AG09309 (cell line): ENCODE results near the gene COX6B2.

ENCODE experiments used
- DNase-seq: peaks from one replicate; pipeline ENCODE4 v3.0.0-alpha.2; 2010; ENCODE audit warnings: low read depth
- H3K4me3 ChIP-seq: 2 replicates; pipeline ENCODE4 v1.5.1; 2011; ENCODE audit warnings: mild to moderate bottlenecking, low read depth, low read length, moderate library complexity; ENCODE audit not compliant: control insufficient read depth
- CTCF ChIP-seq: IDR thresholded peaks from 2 replicates; pipeline ENCODE4 v1.5.1; 2011; ENCODE audit warnings: mild to moderate bottlenecking, low read depth, low read length, inconsistent platforms; ENCODE audit not compliant: insufficient read depth, control insufficient read depth; ENCODE audit errors: missing control alignments

Gene COX6B2

DNA sequence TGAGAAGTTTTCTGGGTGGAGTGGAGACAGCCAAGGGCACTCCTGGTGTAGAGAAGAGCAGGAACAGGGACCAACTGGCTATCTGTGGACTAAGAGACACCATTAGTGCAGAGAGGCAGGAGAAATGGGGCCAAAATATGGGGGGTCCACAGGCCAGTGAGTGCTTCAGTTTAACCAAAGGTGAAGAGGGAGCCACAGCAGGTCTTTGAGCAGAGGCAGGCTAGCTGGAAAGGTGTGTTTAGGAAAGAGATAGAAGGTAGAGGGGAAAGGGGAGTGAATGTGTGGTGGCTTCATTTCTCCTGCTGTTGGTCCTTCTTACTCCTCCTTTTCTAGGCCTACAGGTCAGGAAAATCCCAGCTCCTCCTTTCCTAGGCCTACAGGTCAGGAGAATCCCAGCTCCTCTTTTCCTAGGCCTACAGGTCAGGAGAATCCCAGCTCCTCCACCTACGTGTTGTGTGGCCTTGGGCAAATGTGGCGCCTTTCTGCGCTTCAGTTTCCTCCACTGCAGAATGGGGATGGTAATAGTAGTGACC, 28.1 kb upstream of the COX6B2 start:
- TF ChIP-seq CTCF: no peak
- H3K4me3 ChIP-seq: no peak overlapping the region
- no peak for DNase-seq

- H3K4me3 ChIP-seq: no peak overlapping the region
- no peak for DNase-seq
- TF ChIP-seq CTCF: no peak
Observed at GRCh38 chr19:55382013-55382412, 27.5 kb upstream of the COX6B2 start.

DNA sequence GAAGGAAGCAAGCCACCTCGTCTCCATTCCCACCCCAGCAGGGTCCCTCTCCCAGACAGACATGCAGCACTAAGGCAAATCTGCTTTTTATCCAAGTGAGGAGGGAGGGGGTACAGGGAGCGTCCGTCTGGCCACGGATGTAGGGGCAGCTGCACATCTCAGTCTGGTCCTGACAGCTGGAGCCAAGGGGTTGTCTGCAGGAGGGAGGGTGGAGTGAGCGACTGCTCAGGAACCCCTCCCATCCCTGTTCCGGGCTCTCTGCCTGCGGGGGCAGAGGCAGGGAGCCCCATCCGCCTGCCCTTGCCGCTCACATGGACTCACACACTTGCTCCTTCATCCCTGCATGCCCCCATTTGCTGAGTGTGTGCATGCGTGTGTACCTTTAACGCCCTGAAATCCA, 24.7 kb upstream of the COX6B2 start:
- DNase-seq: no peak
- H3K4me3 ChIP-seq: no peak overlapping the region
- TF ChIP-seq CTCF: no peak

GRCh38 chr19:55377356-55378131, 23.0 kb upstream of the COX6B2 start:
- no peak overlapping the region for H3K4me3 ChIP-seq
- no peak for TF ChIP-seq CTCF
- no peak for DNase-seq

- no peak for DNase-seq
- H3K4me3 ChIP-seq: no peak within 1 kb of the TSS
- TF ChIP-seq CTCF: no peak
Observed at GRCh38 chr19:55376241-55376933, 21.9 kb upstream of the COX6B2 start, which contains the start of gene TMEM190. Gene TMEM190 (plus strand): TSS chr19:55376826. CDS start chr19:55376854, 28 bp downstream.

DNA sequence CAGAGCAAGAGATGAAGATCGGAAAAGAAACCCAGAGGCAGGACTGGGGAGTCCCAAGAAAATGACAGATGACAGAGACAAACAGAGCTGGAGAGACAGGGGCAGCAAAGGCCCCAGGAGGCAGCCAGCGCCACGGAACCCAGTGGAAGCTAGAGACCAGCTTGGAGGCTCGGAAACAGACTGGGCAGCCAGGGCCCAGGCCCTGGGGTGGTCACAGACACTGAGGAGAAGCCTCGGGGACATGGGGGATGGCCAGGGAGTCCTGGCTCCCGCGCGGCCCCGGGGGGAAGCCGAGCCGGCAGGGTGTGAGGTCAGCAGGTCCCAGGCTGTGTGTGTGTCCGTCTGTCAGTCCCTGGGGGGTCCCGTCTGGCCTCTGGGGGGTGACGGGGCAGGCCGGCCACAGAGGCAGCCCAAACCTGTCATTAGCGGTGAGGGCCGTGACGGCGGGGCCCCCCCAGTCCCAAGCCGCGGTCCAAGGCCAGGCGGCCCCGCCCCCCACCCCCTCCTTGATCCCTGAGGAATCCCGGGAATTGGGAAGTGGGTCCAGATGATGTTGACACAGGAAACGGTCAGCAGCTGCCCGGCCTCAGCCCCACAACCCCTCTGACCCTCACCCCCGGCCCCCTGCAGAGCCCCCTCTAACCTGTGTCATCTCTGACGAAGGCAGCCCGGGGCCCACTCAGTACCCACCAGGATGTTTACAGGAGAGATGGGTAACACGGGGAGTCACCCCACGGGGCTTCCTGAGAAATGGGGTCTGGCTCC, 19.7 kb upstream of the COX6B2 start:
- DNase-seq: no peak
- no peak overlapping the region for H3K4me3 ChIP-seq
- no peak for TF ChIP-seq CTCF
